MM.1S (cell line): Measurements from ENCODE around the gene CYB5RL.

ENCODE experiments used
- DNase-seq: peaks from one replicate; pipeline ENCODE4 v3.0.0-alpha.2; 2015
- H2AFZ ChIP-seq: fragments of 300-600 bp; sonication (generic); 2 replicates; pipeline ENCODE4 v1.6.0; 2016; ENCODE audit warnings: antibody characterized with exemption, low read length
- H3F3A ChIP-seq: fragments of 300-600 bp; sonication (generic); 2 replicates; pipeline ENCODE4 v1.6.1; 2016; ENCODE audit warnings: mild to moderate bottlenecking, antibody characterized with exemption, low read length, moderate library complexity, mixed read lengths; ENCODE audit not compliant: insufficient read depth
- H3K27ac ChIP-seq: fragments of 300-600 bp; sonication (generic); 2 replicates; pipeline ENCODE4 v1.5.1; 2016; ENCODE audit warnings: mild to moderate bottlenecking, low read length
- H3K27me3 ChIP-seq: fragments of 300-600 bp; sonication (generic); replicated peaks from 2 replicates; pipeline ENCODE4 v1.6.0; 2016; ENCODE audit warnings: low read length; ENCODE audit not compliant: insufficient read depth
- H3K36me3 ChIP-seq: fragments of 300-600 bp; sonication (generic); replicated peaks from 2 replicates; pipeline ENCODE4 v1.6.1; 2016; ENCODE audit warnings: mild to moderate bottlenecking, low read length, mixed read lengths; ENCODE audit not compliant: insufficient read depth
- H3K4me1 ChIP-seq: fragments of 300-600 bp; sonication (generic); 2 replicates; pipeline ENCODE4 v1.6.1; 2016; ENCODE audit warnings: low read length, mixed read lengths
- H3K4me2 ChIP-seq: fragments of 300-600 bp; sonication (generic); 2 replicates; pipeline ENCODE4 v1.6.0; 2016; ENCODE audit warnings: low read depth, low read length
- H3K4me3 ChIP-seq: fragments of 300-600 bp; sonication (generic); 2 replicates; pipeline ENCODE4 v1.5.1; 2016; ENCODE audit warnings: low read length, mixed read lengths
- H3K79me2 ChIP-seq: fragments of 300-600 bp; sonication (generic); 2 replicates; pipeline ENCODE4 v1.6.1; 2016; ENCODE audit warnings: mixed run types, low read length, mixed read lengths
- H3K9ac ChIP-seq: fragments of 300-600 bp; sonication (generic); 2 replicates; pipeline ENCODE4 v1.6.1; 2016; ENCODE audit warnings: low read length, mixed read lengths
- H3K9me2 ChIP-seq: fragments of 300-600 bp; sonication (generic); replicated peaks from 2 replicates; pipeline ENCODE4 v1.6.1; 2016; ENCODE audit warnings: mild to moderate bottlenecking, low read length, mixed read lengths; ENCODE audit not compliant: insufficient read depth
- H3K9me3 ChIP-seq: fragments of 300-600 bp; sonication (generic); replicated peaks from 2 replicates; pipeline ENCODE4 v1.6.1; 2016; ENCODE audit warnings: mild to moderate bottlenecking, low read length, mixed read lengths; ENCODE audit not compliant: insufficient read depth
- H4K20me1 ChIP-seq: fragments of 300-600 bp; sonication (generic); 2 replicates; pipeline ENCODE4 v1.6.1; 2016; ENCODE audit warnings: mild to moderate bottlenecking, low read length, moderate library complexity, mixed read lengths; ENCODE audit not compliant: insufficient read depth
- EZH2 ChIP-seq: fragments of 300-600 bp; sonication (generic); optimal IDR thresholded peaks from 2 replicates; pipeline ENCODE3; 2017; ENCODE audit warnings: low read depth, mild to moderate bottlenecking, antibody characterized with exemption, low read length, mixed read lengths
- EZH2phosphoT487 ChIP-seq: fragments of 300-600 bp; sonication (generic); IDR thresholded peaks from 2 replicates; pipeline ENCODE4 v1.6.1; 2018; ENCODE audit warnings: antibody characterized with exemption, low read length
- TF ChIP-seq, protein P1 (sequence below): fragments of 300-600 bp; sonication (generic); IDR thresholded peaks from 2 replicates; pipeline ENCODE4 v1.5.1; 2016; ENCODE audit warnings: antibody characterized with exemption, low read length, mixed read lengths

Gene CYB5RL

GRCh38 chr1:54243022-54243421 lies 43.2 kb upstream of the CYB5RL start:
- H3K36me3 ChIP-seq, result no peaks in the 10 kb centered on the region
- no peaks in the 10 kb centered on the region for H3K4me1 ChIP-seq
- no peak overlapping the region for H3K27ac ChIP-seq
- no peaks in the 10 kb centered on the region for H3K27me3 ChIP-seq
- no peaks in the 10 kb centered on the region for H3K9me3 ChIP-seq
- H3K9me2 ChIP-seq, result no peaks in the 10 kb centered on the region
- H2AFZ ChIP-seq, result no peak overlapping the region
- H3K79me2 ChIP-seq, result no peaks in the 10 kb centered on the region
- H3K4me2 ChIP-seq, result no peak overlapping the region
- H3K4me3 ChIP-seq, result no peak overlapping the region
- no peak for DNase-seq
- no peaks in the 10 kb centered on the region for H3F3A ChIP-seq
- no peaks in the 10 kb centered on the region for H4K20me1 ChIP-seq
- H3K9ac ChIP-seq, result no peak overlapping the region
- TF ChIP-seq, protein P1, sequence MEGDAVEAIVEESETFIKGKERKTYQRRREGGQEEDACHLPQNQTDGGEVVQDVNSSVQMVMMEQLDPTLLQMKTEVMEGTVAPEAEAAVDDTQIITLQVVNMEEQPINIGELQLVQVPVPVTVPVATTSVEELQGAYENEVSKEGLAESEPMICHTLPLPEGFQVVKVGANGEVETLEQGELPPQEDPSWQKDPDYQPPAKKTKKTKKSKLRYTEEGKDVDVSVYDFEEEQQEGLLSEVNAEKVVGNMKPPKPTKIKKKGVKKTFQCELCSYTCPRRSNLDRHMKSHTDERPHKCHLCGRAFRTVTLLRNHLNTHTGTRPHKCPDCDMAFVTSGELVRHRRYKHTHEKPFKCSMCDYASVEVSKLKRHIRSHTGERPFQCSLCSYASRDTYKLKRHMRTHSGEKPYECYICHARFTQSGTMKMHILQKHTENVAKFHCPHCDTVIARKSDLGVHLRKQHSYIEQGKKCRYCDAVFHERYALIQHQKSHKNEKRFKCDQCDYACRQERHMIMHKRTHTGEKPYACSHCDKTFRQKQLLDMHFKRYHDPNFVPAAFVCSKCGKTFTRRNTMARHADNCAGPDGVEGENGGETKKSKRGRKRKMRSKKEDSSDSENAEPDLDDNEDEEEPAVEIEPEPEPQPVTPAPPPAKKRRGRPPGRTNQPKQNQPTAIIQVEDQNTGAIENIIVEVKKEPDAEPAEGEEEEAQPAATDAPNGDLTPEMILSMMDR, result no peak
- TF ChIP-seq EZH2phosphoT487, result no peak
- TF ChIP-seq EZH2, result no peak

GRCh38 chr1:54241364-54241763 lies 41.5 kb upstream of the CYB5RL start:
- H3K27ac ChIP-seq, result no peak overlapping the region
- DNase-seq, result no peak

DNA sequence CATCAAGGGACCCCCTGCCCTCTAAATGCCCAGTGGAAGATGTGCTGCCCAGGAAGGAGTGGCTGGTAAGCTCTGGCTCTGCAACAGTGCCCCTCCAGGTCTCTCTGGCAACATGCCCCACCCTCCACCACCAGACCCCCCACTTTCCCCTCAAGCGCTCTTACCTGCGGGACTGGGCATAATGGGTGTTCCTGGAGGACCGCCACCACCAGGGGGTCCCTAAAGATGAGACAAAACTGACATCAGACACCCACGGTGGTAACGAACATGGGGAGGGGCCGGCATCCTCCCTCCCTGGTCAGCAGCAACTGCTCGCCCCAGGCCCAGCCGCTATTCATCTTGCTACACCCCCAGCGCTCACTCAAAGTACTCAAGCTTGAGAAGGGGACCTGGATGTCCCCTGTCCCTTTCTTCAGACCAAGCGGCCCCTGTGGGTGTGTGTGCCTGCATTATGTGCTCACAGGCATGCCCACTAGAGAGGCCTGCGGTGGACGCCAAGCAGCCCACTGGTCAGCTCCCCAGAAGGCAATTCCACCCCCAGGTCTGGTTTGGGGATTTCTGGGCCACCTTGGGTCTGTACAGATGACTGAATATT lies 41.0 kb upstream of the CYB5RL start:
- H3K4me1 ChIP-seq, result no peaks in the 10 kb centered on the region
- DNase-seq, result no peak
- no peak overlapping the region for H3K9ac ChIP-seq
- H3K9me3 ChIP-seq, result no peaks in the 10 kb centered on the region
- H2AFZ ChIP-seq, result no peak overlapping the region
- H3K4me3 ChIP-seq, result no peak overlapping the region
- H3K36me3 ChIP-seq, result no peaks in the 10 kb centered on the region
- no peaks in the 10 kb centered on the region for H3K27me3 ChIP-seq
- no peaks in the 10 kb centered on the region for H3K79me2 ChIP-seq
- H4K20me1 ChIP-seq, result no peaks in the 10 kb centered on the region
- H3K27ac ChIP-seq, result no peak overlapping the region
- H3K9me2 ChIP-seq, result no peaks in the 10 kb centered on the region
- H3F3A ChIP-seq, result no peaks in the 10 kb centered on the region
- TF ChIP-seq EZH2phosphoT487 (no peak), EZH2 (no peak)
- TF ChIP-seq, protein P1, result no peak
- no peak overlapping the region for H3K4me2 ChIP-seq

More at GRCh38 chr1:54241364-54241763, 41.5 kb upstream of the CYB5RL start:
- no peaks in the 10 kb centered on the region for H3K4me1 ChIP-seq
- H3K9me3 ChIP-seq, result no peaks in the 10 kb centered on the region
- TF ChIP-seq EZH2 (no peak), EZH2phosphoT487 (no peak)
- TF ChIP-seq, protein P1, result no peak
- H3K4me3 ChIP-seq, result no peak overlapping the region
- H3K4me2 ChIP-seq, result no peak overlapping the region
- H3K9ac ChIP-seq, result no peak overlapping the region
- H3K27me3 ChIP-seq, result no peaks in the 10 kb centered on the region
- H2AFZ ChIP-seq, result no peak overlapping the region
- H3K36me3 ChIP-seq, result no peaks in the 10 kb centered on the region
- H3K79me2 ChIP-seq, result no peaks in the 10 kb centered on the region
- no peaks in the 10 kb centered on the region for H3F3A ChIP-seq
- H3K9me2 ChIP-seq, result no peaks in the 10 kb centered on the region
- H4K20me1 ChIP-seq, result no peaks in the 10 kb centered on the region
